H1 (cell line): Measurements from ENCODE around the gene OR13A1. TPM values are rescaled to one million over a fixed set of nuclear protein-coding genes. Genes with fewer than 3 reads are reported as not detected.
"Not testable (repeated sequence)": the region's sequence is repeated elsewhere in the genome, so short reads cannot be mapped to it uniquely, and the experiment has no call there.

Source experiments
- CTCF ChIA-PET: fragments of 300-600 bp; sonication (Branson Sonifier 250); formaldehyde crosslinking; loops from one replicate; lab custom pipeline; 2021; ENCODE audit not compliant: partially characterized antibody; lab: Charles Lee
- POLR2A ChIA-PET: fragments of 300-600 bp; sonication (Branson Sonifier 250); formaldehyde crosslinking; loops from one replicate; lab custom pipeline; 2021; ENCODE audit warnings: inconsistent platforms; ENCODE audit not compliant: partially characterized antibody; lab: Charles Lee
- DNase-seq, 2 experiments: peaks; one replicate each; pipeline versions ENCODE4 v3.0.0 to v3.0.0-alpha.2; 2010 to 2022; ENCODE audit warnings: low spot score in 2 of 2, low read depth in 1 of 2, mixed read lengths in 1 of 2
- FAIRE-seq: peaks from 2 replicates; lab custom pipeline; 2011; peaks lifted over from hg19 to GRCh38; lab: Jason Lieb, UNC
- H2AFZ ChIP-seq: 2 replicates; pipeline ENCODE4 v1.8.1; 2012; ENCODE audit warnings: low read length, inconsistent platforms
- H2AK5ac ChIP-seq: 2 replicates; pipeline ENCODE4 v1.6.1; 2013; ENCODE audit warnings: low read depth, low read length
- H2BK120ac ChIP-seq: replicated peaks from 2 replicates; pipeline ENCODE3; 2013; ENCODE audit warnings: low read depth, low read length, inconsistent platforms
- H2BK12ac ChIP-seq: 2 replicates; pipeline ENCODE4 v1.6.1; 2013; ENCODE audit warnings: low read depth, low read length
- H2BK15ac ChIP-seq: 2 replicates; pipeline ENCODE4 v1.6.1; 2013; ENCODE audit warnings: low read length
- H2BK20ac ChIP-seq: 2 replicates; pipeline ENCODE4 v1.6.1; 2013; ENCODE audit warnings: low read length
- H2BK5ac ChIP-seq: 2 replicates; pipeline ENCODE4 v1.6.1; 2013; ENCODE audit warnings: low read depth, low read length
- H3K14ac ChIP-seq: 2 replicates; pipeline ENCODE4 v1.6.1; 2013; ENCODE audit warnings: inconsistent platforms; ENCODE audit not compliant: insufficient read length
- H3K18ac ChIP-seq: 2 replicates; pipeline ENCODE4 v1.6.1; 2013; ENCODE audit warnings: low read length; ENCODE audit errors: extremely low read depth
- H3K23ac ChIP-seq: 2 replicates; pipeline ENCODE4 v1.6.1; 2013; ENCODE audit warnings: inconsistent platforms; ENCODE audit not compliant: insufficient read length
- H3K23me2 ChIP-seq: 2 replicates; pipeline ENCODE4 v1.6.1; 2013; ENCODE audit warnings: low read depth, low read length
- H3K27ac ChIP-seq: 2 replicates; pipeline ENCODE4 v1.6.1; 2011; ENCODE audit warnings: low read depth, low read length, inconsistent platforms
- H3K27me3 ChIP-seq, 4 experiments: replicated peaks in 1 of 4; 1 replicate in 1 of 4; 2 replicates in 3 of 4; pipeline versions ENCODE4 v1.6.1 to v1.8.1; 2011 to 2013; ENCODE audit warnings: low read length in 3 of 4, mild to moderate bottlenecking in 3 of 4, inconsistent platforms in 2 of 4, mixed read lengths in 2 of 4, moderate library complexity in 1 of 4; ENCODE audit not compliant: control insufficient read depth in 3 of 4, insufficient read depth in 3 of 4; ENCODE audit errors: extremely low read depth in 1 of 4
- H3K36me3 ChIP-seq, 4 experiments: 2 replicates each; pipeline versions ENCODE4 v1.6.1 to v1.8.1; 2011 to 2013; ENCODE audit warnings: mild to moderate bottlenecking in 4 of 4, low read length in 3 of 4, moderate library complexity in 2 of 4, control low read depth in 1 of 4, inconsistent platforms in 1 of 4; ENCODE audit not compliant: insufficient read depth in 4 of 4, control insufficient read depth in 2 of 4
- H3K4ac ChIP-seq: replicated peaks from 2 replicates; pipeline ENCODE3; 2013; ENCODE audit warnings: low read length, low read depth, mixed read lengths, inconsistent platforms; ENCODE audit not compliant: insufficient read length
- H3K4me1 ChIP-seq, 4 experiments: replicated peaks in 1 of 4; 1 replicate in 1 of 4; 2 replicates in 3 of 4; pipeline versions ENCODE4 v1.6.1 to v1.8.1; 2011 to 2013; ENCODE audit warnings: low read length in 3 of 4, inconsistent platforms in 2 of 4, mixed read lengths in 1 of 4; ENCODE audit not compliant: insufficient read depth in 4 of 4, control insufficient read depth in 3 of 4
- H3K4me2 ChIP-seq, 2 experiments: 2 replicates each; pipeline versions ENCODE4 v1.6.1 to v1.8.1; 2011 to 2013; ENCODE audit warnings: low read depth in 2 of 2, low read length in 2 of 2, control low read depth in 1 of 2, inconsistent platforms in 1 of 2, mild to moderate bottlenecking in 1 of 2; ENCODE audit not compliant: insufficient read depth in 1 of 2
- H3K4me3 ChIP-seq, 4 experiments: fragments of 200-600, 300-600 bp in 1 of 4; sonication (generic), shearing (Covaris generic), sonication (Bioruptor Twin) in 1 of 4; 2 replicates each; pipeline versions ENCODE4 v1.5.1 to v1.8.1; 2011 to 2016; ENCODE audit warnings: low read length in 4 of 4, low read depth in 3 of 4, control low read depth in 2 of 4, inconsistent platforms in 2 of 4, mild to moderate bottlenecking in 2 of 4, mixed read lengths in 1 of 4, moderate library complexity in 1 of 4; ENCODE audit not compliant: insufficient read depth in 2 of 4; ENCODE audit errors: extremely low read depth in 1 of 4
- H3K56ac ChIP-seq: replicated peaks from 2 replicates; pipeline ENCODE3; 2013; ENCODE audit warnings: low read depth, mild to moderate bottlenecking, mixed read lengths, low read length, inconsistent platforms; ENCODE audit not compliant: insufficient read length
- H3K79me1 ChIP-seq: 2 replicates; pipeline ENCODE4 v1.6.1; 2013; ENCODE audit warnings: low read depth, low read length, control low read depth
- H3K79me2 ChIP-seq, 2 experiments: 2 replicates each; pipeline versions ENCODE4 v1.6.1 to v1.8.1; 2012 to 2013; ENCODE audit warnings: low read length in 2 of 2, mild to moderate bottlenecking in 2 of 2, inconsistent platforms in 1 of 2; ENCODE audit not compliant: insufficient read depth in 2 of 2, control insufficient read depth in 1 of 2
- H3K9ac ChIP-seq, 4 experiments: replicated peaks in 1 of 4; 1 replicate in 1 of 4; 2 replicates in 3 of 4; pipeline versions ENCODE4 v1.6.1 to v1.8.1; 2011 to 2013; ENCODE audit warnings: low read depth in 3 of 4, low read length in 3 of 4, control low read depth in 2 of 4, mild to moderate bottlenecking in 2 of 4, moderate library complexity in 2 of 4, inconsistent platforms in 1 of 4; ENCODE audit errors: extremely low read depth in 1 of 4
- H3K9me3 ChIP-seq, 2 experiments: 2 replicates each; pipeline versions ENCODE4 v1.6.1 to v1.8.1; 2012 to 2013; ENCODE audit warnings: mild to moderate bottlenecking in 2 of 2, moderate library complexity in 2 of 2, control low read depth in 1 of 2, inconsistent platforms in 1 of 2, low read depth in 1 of 2, low read length in 1 of 2, mixed read lengths in 1 of 2; ENCODE audit not compliant: insufficient read depth in 2 of 2
- H4K20me1 ChIP-seq, 2 experiments: replicated peaks in 1 of 2; 2 replicates each; pipeline versions ENCODE3 to v1.8.1; 2011 to 2013; ENCODE audit warnings: inconsistent platforms in 2 of 2, low read length in 2 of 2, mild to moderate bottlenecking in 1 of 2; ENCODE audit not compliant: insufficient read depth in 2 of 2, control insufficient read depth in 1 of 2
- H4K5ac ChIP-seq: 2 replicates; pipeline ENCODE4 v1.6.1; 2013; ENCODE audit warnings: low read length, low read depth, mixed read lengths, inconsistent platforms; ENCODE audit not compliant: insufficient read length
- H4K8ac ChIP-seq: 2 replicates; pipeline ENCODE4 v1.8.0; 2013; ENCODE audit warnings: mild to moderate bottlenecking, moderate library complexity, low read length, inconsistent platforms; ENCODE audit not compliant: insufficient read depth; ENCODE audit errors: extremely low read depth
- H4K91ac ChIP-seq: replicated peaks from 2 replicates; pipeline ENCODE3; 2013; ENCODE audit warnings: low read length, mixed read lengths, inconsistent platforms; ENCODE audit not compliant: insufficient read length
- GTF2F1 ChIP-seq: IDR thresholded peaks from 2 replicates; pipeline ENCODE4 v1.6.1; 2012; ENCODE audit warnings: low read depth, low read length, improper control_type of control experiment, borderline replicate concordance
- KDM4A ChIP-seq: IDR thresholded peaks from one replicate; pipeline ENCODE4 v1.7.1; 2012; ENCODE audit warnings: low read depth, mild to moderate bottlenecking, moderate library complexity, low read length, inconsistent platforms; ENCODE audit not compliant: severe bottlenecking
- WGBS, 2 experiments: shearing (Covaris generic) in 1 of 2; methylation state at CpG; one replicate each; pipeline versions ENCODE4 v1.1.6 to v1.1.7; 2013 to 2015; ENCODE audit warnings: low lambda C conversion rate in 2 of 2, mixed read lengths in 2 of 2, inconsistent platforms in 1 of 2, low coverage in 1 of 2, missing lambda C conversion rate in 1 of 2; ENCODE audit not compliant: insufficient replicate concordance in 2 of 2, insufficient coverage in 1 of 2, insufficient read length in 1 of 2; ENCODE audit errors: extremely low coverage in 1 of 2, missing lambda C conversion rate in 1 of 2; 5-methylcytosine and 5-hydroxymethylcytosine counted together
- polyA plus RNA-seq, 7 experiments: library from polyadenylated mRNA; depleted of rRNA in 3 of 7; stranded (reverse) in 5 of 7; unstranded in 2 of 7; fragments of >200 nt in 5 of 7; fragments of 200-250 nt in 2 of 7; gene quantifications; 1 replicate in 5 of 7; 2 replicates in 1 of 7; 4 replicates in 1 of 7; pipeline versions ENCODE4 v1.2.1 to v1.2.3, GENCODE V29; 2011 to 2013; ENCODE audit warnings: missing spikeins in 2 of 7, mixed read lengths in 2 of 7
- total RNA-seq: library from RNA; stranded (reverse); fragmentation: NEBNext Ultra II Directional; extraction: Animal tissue kit (Norgen Biotek cat#: 25700); gene quantifications from 2 replicates; pipeline ENCODE4 v1.2.1, GENCODE V29; 2021

The OR13A1 gene
- total and polyA plus RNA-seq, 2 of the 8 experiments (the other 6 are each of a cell fraction or from before 2014, with no cell fraction given), result 0.53 TPM; not detected in 1

- TF ChIP-seq GTF2F1 (no peak), KDM4A (no peak)
Measured at GRCh38 chr10:45274364-45274763, 41.0 kb downstream of the OR13A1 start (continued).

- H4K91ac ChIP-seq, H3K9me3 ChIP-seq, H3K9ac ChIP-seq, H2BK12ac ChIP-seq, CTCF ChIA-PET, H3K56ac ChIP-seq, H2BK15ac ChIP-seq, POLR2A ChIA-PET, H2BK20ac ChIP-seq, H2BK120ac ChIP-seq, H3K14ac ChIP-seq, H3K23ac ChIP-seq, H4K20me1 ChIP-seq, DNase-seq, H4K5ac ChIP-seq, H3K4ac ChIP-seq, H3K36me3 ChIP-seq, H3K79me1 ChIP-seq, H3K18ac ChIP-seq, H3K27me3 ChIP-seq, H3K4me1 ChIP-seq, H3K27ac ChIP-seq, H2AK5ac ChIP-seq, H3K4me2 ChIP-seq, H4K8ac ChIP-seq, H3K23me2 ChIP-seq, H2BK5ac ChIP-seq, FAIRE-seq, H3K4me3 ChIP-seq, H3K79me2 ChIP-seq, H2AFZ ChIP-seq: not testable (repeated sequence)
- WGBS, 2 experiments, result 91% methylated on average over 2 of the region's 2 CpGs; no CpG with 5 or more reads in 1 of the 2 experiments
Measured at GRCh38 chr10:45267777-45268176, 47.6 kb downstream of the OR13A1 start.
